K562 (cell line): Measurements from ENCODE around the gene AKAP13. TPM values are rescaled to one million over a fixed set of nuclear protein-coding genes. Genes with fewer than 3 reads are reported as not detected.

Source experiments
- ARID2 ChIP-seq: fragments of 450-650 bp; IDR thresholded peaks from 2 replicates; pipeline ENCODE4 v1.6.1; 2017; ENCODE audit warnings: antibody characterized with exemption, mild to moderate bottlenecking
- ARID4B ChIP-seq: sonication (generic); formaldehyde crosslinking; IDR thresholded peaks from 2 replicates; pipeline ENCODE4 v1.8.0; 2022; ENCODE audit warnings: mild to moderate bottlenecking, missing genetic modification reagents
- CREB1 ChIP-seq, 2 experiments: sonication (generic) in 1 of 2; formaldehyde crosslinking in 1 of 2; IDR thresholded peaks; 2 replicates each; pipeline versions ENCODE4 v1.6.1 to v1.8.0; 2012 to 2022; ENCODE audit warnings: inconsistent platforms in 1 of 2, mild to moderate bottlenecking in 1 of 2, missing genetic modification reagents in 1 of 2, moderate library complexity in 1 of 2
- DNMT1 ChIP-seq: fragments of 450-650 bp; IDR thresholded peaks from 2 replicates; pipeline ENCODE4 v1.6.1; 2016; ENCODE audit warnings: antibody characterized with exemption, mild to moderate bottlenecking
- NCOA4 ChIP-seq: fragments of 450-650 bp; IDR thresholded peaks from 2 replicates; pipeline ENCODE4 v1.6.1; 2018; ENCODE audit warnings: mild to moderate bottlenecking; ENCODE audit not compliant: partially characterized antibody
- NFYB ChIP-seq: IDR thresholded peaks from 2 replicates; pipeline ENCODE4 v1.6.1; 2011; ENCODE audit warnings: mild to moderate bottlenecking, moderate library complexity; ENCODE audit not compliant: insufficient read length; ENCODE audit errors: extremely low read depth
- NUFIP1 ChIP-seq: fragments of 450-650 bp; IDR thresholded peaks from 2 replicates; pipeline ENCODE4 v1.6.1; 2018; ENCODE audit not compliant: partially characterized antibody
- TAF1 ChIP-seq: IDR thresholded peaks from 2 replicates; pipeline ENCODE4 v1.6.1; 2011; ENCODE audit warnings: mild to moderate bottlenecking, low read length, moderate library complexity; ENCODE audit not compliant: insufficient read depth, control insufficient read depth, severe bottlenecking; ENCODE audit errors: extremely low read depth
- polyA plus RNA-seq, 8 experiments: library from polyadenylated mRNA; depleted of rRNA in 4 of 8; stranded (reverse) in 5 of 8; unstranded in 3 of 8; fragments of >200 nt; fragmentation: Nextera tagmentation in 2 of 8; fragmentation: Illumina TruSeq in 1 of 8; extraction: Ambion mirVana in 2 of 8; extraction: Trizol in 1 of 8; gene quantifications; 2 replicates each; pipeline versions ENCODE4 v1.2.1 to v1.2.3, GENCODE V29; 2011 to 2014; ENCODE audit warnings: inconsistent platforms in 1 of 8, missing spikeins in 1 of 8
- total RNA-seq, 7 experiments: library from RNA; depleted of rRNA in 6 of 7; stranded (reverse); fragments of >200 nt in 6 of 7; fragmentation: Illumina TruSeq in 2 of 7; extraction: Trizol in 2 of 7; gene quantifications; 2 replicates each; pipeline versions ENCODE4 v1.2.1 to v1.2.3, GENCODE V29; 2011 to 2021; ENCODE audit warnings: low replicate concordance in 1 of 7
- TF ChIP-seq, protein P1 (sequence below): fragments of 250-450 bp; sonication (Bioruptor Pico); IDR thresholded peaks from 2 replicates; pipeline ENCODE4 v1.8.0; 2021; ENCODE audit warnings: mild to moderate bottlenecking, moderate library complexity

Gene AKAP13
- total and polyA plus RNA-seq, 9 of the 15 experiments (the other 6 are each of a cell fraction or from before 2014, with no cell fraction given), result 0.03 to 1.7 (median 0.42) TPM

GRCh38 chr15:85598718-85599398 is 218.5 kb downstream of the AKAP13 start (continued):
- TF ChIP-seq ARID4B (CRISPR knock-in tag), result no peak
- TF ChIP-seq DNMT1, result no peak
- TF ChIP-seq TAF1, result no peak
- TF ChIP-seq NUFIP1, result no peak
- no peak for TF ChIP-seq CREB1 (IDR thresholded peaks at IDR 0.05)
- TF ChIP-seq CREB1 (CRISPR knock-in tag; IDR thresholded peaks at IDR 0.05), result no peak
- TF ChIP-seq NCOA4, result no peak
- TF ChIP-seq NFYB, result no peak
- TF ChIP-seq, protein P1, sequence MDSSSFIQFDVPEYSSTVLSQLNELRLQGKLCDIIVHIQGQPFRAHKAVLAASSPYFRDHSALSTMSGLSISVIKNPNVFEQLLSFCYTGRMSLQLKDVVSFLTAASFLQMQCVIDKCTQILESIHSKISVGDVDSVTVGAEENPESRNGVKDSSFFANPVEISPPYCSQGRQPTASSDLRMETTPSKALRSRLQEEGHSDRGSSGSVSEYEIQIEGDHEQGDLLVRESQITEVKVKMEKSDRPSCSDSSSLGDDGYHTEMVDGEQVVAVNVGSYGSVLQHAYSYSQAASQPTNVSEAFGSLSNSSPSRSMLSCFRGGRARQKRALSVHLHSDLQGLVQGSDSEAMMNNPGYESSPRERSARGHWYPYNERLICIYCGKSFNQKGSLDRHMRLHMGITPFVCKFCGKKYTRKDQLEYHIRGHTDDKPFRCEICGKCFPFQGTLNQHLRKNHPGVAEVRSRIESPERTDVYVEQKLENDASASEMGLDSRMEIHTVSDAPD (CRISPR knock-in tag), result no peak
- TF ChIP-seq ARID2, result no peak
